Endometrial microvascular endothelial cells (primary cell): ENCODE measurements around the gene IL17C. TPM values are rescaled to one million over a fixed set of nuclear protein-coding genes. Genes with fewer than 3 reads are reported as not detected.
"Not testable (repeated sequence)": the region's sequence is repeated elsewhere in the genome, so short reads cannot be mapped to it uniquely, and the experiment has no call there.

Experiments used
- in situ Hi-C: cut with HindIII; loops from 2 replicates; pipeline ENCODE4 v1.10.0; 2017; ENCODE audit warnings: low sequenced_read_pairs, low pct_unique_long_range_greater_than_20kb; ENCODE audit errors: inconsistent ontology term
- total RNA-seq: library from RNA; depleted of rRNA; stranded (reverse); fragments of >200 nt; gene quantifications from one replicate; pipeline ENCODE4 v1.2.3, GENCODE V29; 2015; ENCODE audit errors: inconsistent ontology term

Gene IL17C
- total RNA-seq, 1 donor from 2014 or later: not detected

DNA sequence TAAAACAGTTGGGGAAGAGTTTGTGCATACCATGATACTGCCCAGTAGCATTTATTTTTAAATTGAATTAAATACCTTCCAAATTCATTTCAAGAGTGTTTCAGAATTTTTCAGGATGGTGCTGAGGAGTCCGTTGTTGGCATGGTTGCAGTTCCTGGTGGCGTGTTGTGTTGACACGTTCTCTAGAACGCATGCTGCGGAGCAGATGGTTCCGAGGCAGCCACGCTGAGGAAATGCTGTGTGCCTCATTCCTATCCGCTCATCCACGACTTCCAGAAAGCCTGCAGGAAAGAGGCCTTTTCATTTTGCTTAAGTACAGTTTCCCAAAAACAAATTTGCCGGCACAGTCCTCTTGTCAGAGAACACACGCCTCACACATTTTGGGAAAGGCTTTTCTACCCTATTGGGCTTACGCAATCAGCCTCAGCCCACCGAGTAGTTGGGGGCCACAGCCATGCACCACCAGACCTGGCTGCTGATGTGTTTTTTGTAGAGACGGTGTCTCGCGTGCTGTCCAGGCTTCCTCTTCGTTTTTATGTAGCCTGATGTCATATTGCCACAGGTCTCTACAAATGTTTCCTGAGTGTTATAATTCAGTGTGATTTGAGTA, 32.1 kb upstream of the IL17C start:
- in situ Hi-C loops: no loop called here

DNA sequence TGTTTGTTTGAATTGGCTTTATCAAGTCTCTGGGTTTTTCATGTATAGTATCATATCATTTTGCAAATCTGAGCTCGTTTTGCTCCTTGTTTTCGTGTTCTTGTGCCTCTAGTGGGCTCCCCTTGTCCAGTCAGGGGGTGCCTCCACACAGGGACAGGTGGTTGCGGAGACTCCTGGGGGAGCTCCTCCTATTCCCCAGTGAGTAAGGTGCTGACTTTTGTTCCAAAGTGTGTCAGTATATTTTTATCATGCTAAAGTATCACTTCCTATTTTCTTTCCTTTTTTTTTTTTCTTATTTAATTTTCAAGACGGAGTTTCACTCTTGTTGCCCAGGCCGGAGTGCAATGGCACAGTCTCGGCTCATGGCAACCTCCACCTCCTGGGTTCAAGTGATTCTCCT, 30.3 kb upstream of the IL17C start:
- in situ Hi-C loops: no loop called here

DNA sequence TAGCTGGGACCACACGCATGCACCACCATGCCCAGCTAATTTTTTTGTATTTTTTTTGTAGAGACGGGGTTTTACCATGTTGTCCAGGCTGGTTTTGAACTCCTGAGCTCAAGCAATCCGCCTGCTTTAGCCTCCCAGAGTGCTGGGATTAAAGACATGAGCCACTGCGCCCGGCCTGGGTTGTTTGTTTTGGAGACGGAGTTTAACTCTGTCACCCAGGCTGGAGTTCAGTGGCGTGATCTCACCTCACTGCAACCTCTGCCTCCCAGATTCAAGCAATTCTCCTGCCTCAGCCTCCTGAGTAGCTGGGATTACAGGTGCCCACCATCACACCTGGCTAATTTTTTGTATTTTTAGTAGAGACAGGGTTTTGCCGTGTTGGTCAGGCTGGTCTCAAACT, 28.9 kb upstream of the IL17C start:
- in situ Hi-C loops: not testable (repeated sequence)

DNA sequence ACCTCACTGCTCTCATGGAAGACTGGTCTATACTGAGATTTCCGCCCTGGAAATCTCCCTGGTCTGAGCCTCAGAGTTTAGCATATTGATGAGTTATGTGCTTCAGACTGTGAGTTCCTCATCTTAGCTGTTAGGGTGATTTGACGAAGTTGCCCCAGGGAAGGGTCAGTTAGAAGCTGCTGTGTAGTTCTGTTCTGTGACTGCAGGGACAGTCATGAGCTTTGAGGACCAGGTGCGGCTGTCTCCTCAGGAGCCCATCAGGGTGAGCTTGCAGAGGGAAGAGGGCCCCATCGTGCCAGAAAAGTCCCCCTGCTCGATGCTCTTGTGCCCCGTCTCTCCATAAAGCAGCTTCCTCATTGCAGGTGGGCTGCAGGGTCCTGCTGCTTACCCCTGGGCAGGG, 28.3 kb upstream of the IL17C start:
- in situ Hi-C loops: no loop called here

DNA sequence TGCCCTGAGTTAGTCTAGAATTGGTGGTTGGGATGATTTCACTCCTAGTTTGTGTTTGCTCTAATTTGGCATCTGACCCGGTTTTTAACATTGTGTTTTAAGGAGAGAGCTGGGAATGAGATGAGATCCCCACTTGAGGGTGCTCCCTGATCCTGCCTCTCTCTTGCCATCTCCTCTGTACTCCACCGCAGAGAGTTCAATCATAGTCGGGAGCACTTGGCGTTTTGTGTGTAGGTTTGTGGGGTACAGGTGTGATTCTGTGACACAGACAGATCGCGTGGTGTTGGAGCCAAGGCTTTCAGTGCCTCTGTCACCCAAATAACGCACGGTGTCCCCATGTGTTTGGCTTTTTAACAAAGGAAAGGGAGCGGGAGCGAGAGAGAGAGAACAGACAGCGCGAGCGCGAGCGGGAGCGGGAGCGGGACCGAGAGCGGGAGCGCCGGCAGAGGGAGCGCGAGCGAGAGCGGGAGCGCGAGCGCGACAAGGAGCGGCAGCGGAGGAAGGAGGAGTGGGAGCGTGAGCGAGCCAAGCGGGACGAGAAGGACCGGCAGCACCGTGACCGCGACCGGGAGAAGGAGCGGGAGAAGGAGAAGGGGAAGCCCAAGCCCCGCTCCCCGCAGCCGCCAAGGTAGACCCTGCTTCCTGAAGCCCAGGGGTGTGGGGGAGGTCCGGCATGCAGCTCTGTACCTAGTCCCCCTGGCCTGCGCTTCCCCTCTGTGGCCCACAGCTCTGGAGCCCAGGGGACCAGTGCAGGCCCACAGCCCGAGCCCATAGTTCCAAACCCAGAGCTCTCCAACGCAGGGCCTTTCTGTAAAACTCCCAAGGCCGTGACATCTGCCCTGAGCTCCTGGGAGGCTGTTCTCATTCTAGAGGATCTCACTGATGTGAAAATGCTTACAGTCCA, 27.2 kb upstream of the IL17C start:
- in situ Hi-C loops: no loop called here

DNA sequence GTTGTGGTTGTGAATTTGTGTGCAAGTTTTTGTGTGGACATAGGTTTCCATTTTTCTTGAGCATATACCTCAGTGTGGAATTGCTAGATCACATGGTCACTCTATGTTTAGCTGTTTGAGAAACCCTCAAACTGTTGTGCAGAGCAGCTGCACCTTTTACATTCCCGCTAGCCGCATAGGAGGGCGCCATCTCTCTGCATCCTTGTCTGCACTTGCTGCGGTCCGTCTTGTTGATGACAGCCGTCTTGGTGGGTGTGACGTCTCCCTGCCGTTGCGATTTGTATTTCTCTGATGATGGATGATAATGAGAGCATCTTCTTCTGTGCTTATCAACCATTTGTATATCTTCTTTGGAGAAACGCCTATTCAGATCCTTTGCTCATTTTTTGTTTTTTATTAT, 25.1 kb upstream of the IL17C start:
- in situ Hi-C loops: no loop called here

DNA sequence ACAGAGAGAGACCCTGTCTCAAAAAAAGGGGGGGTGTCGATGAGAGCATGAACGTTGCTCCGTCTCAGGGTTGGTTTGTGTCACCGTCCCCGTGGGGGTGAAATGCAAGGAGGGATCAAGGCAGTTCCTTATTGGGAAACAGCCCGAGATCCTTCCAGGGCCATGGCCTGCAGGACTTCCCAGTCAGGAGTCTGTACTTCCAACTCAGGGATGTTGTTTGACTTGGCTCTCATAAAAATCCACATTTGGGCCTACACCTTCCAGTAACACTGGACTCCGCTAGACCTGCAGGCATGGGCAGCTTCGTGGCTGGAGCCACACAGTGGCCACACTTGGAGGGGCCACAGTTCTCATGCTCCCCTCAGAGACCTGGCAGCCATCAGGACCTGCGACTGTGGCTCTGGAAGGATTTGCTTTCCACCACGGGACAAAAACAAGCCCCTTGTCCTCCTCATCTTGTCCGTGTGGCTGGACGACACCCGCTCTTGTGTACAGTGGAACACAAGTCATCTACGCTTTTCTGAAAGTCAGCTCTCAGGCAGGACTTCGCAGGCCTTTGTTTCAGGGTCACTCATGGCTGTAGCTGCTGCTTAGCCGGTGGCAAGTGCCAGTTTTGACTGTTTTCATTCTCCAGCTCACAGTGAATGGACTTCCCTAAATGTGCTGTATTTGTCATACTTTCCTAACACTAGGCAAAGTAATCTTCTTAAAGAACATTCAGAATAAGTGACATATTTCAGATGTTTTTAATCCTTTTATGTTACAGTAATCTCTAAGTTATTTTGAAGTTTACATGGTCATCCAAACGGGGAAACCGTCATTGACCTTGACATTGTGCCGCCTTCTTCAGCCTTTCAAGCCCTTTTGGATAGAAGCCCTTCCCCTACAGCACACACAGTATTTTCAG, 24.2 kb upstream of the IL17C start:
- in situ Hi-C loops: no loop called here

DNA sequence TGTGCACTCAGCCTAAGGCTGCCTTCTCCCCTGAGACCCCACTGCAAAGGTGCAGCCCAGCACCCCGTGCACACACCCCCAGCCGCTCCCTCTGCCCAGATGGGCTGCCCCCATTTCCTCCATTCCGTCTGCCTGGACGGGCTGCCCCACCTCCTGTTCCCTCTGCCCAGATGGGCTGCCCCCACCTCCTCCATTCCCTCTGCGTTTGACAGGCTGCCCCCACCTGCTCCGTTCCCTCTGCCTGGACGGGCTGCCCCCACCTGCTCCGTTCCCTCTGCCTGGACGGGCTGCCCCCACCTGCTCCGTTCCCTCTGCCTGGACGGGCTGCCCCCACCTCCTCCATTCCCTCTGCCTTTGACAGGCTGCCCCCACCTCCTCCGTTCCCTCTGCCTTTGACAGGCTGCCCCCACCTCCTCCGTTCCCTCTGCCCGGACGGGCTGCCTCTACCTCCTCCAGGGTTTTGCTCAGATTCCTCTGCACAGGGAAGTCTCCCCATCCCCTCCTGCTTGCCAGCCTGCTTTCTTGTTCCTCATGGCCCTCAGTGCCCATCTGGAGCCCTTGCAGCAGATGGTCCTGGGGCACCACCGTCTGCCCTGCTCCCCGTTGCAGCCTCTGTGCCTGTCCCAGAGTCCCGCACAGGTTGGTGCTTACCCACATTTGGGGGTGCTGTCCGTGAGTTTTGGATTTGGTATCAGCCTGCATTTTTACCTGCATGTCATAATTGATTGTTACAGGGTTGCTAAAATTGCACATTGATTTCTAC, 23.4 kb upstream of the IL17C start:
- in situ Hi-C loops: no loop called here

DNA sequence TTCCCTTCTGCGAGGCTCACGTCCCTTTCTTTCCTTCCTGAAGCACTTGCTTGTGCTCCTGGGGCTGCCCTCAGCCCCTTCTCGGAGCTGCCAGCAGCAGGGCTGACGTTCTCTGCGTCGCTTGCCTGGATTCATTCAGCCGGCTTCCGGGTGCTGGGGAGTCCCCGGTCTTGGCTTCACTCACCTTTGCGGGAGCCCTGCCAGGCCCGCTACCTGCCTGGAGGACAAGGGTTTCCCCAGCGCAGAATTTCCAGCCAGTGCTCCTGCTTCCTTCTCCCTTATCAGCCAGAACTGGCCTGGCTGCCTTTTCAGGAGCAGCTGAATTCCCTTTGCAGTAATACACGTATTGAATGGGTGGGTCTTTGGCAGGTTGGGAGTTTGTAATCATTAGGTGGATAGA, 22.1 kb upstream of the IL17C start:
- in situ Hi-C loops: no loop called here

DNA sequence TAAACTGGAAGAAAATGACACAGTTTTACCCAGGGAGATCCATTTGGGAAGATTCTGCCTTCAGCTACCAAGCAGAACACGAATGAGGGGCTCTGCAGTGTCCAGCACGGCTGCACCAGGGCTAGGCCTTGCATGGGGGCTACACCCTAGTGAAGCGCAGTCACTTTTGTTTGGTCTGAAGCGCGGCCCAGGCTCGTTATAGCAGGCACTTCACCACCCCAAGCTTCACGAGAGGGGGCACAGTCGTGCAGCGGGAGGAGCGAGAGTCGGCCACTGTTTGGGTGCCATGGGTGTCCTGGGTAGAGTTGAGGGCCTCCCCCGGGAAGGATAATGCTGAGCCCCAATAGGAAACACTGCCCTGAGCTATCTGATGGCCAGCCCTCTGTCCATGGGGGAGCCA, 21.6 kb upstream of the IL17C start:
- in situ Hi-C loops: no loop called here

DNA sequence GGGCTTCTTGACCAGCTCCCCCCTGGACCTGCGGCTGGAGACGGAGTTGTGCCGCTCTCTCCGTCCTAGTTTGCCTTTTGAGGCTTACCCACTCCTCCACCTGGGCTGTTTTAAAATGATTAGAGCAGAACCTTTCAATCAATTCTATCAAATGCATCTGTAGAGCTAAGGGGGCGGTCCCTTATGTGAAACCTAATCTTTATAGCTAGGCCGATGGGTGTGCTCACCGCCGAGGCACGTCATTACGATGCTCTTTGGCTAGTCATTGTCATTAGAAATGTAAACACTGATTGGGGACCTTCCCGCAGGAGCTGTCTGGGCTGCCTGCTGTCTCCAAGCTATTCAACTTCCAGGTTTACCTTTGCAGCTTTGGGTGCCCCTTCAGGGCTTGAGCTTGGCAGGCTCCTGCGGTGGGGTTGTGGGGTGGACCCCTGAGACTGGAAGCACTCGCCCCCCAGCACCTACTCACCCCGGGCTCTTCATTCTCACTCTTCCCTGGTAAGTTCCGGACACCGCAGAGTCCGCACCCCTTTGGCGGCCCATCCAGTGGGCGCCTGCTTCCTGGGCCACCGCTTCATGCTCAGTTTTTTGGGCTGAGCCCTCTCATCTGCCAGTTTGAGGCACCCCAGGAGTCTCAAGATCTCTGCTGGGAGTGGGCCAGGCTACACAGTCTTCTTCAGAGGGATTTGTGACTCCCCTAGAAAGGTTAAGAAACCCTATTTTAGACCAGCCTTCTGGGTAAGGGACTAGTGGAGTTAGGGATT, 20.9 kb upstream of the IL17C start:
- in situ Hi-C loops: no loop called here

DNA sequence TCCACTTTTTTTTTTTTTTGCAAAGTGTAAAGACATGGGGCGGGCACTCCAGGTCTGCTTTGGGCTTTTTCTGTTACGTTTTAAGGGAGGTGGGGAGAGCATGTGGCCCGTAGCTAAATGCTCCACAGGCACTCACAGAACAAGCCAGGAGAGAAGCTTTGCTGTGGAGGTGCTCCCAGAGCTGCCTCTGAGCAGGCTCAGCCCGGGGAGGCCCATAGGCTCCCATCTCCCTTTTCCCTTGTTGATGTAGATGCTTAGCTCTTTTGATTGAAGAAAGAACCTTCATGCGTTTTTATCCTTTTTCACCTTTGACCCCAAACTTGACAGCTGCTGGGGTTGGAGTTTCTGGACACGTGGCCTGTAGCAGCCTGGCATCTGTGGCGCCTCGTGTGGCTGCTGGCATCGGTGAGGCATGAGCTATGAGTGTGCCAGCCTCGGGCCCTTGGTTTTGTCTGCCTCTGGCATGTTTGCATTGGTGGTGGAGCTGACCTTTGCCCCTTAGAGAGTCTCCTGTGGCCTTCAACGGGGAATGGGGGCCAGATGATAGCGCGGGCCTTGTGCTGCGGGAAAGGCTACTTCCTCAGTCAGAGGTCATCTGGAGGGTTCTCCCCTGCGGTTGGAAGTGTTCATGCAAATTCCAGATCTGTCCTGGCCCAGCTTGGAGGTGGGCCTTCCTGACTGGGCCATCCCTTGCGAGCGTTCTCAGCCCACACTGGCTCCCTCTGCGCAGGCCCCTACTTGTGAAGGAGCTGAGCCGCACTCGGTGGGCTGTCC, 20.0 kb upstream of the IL17C start:
- in situ Hi-C loops: no loop called here

DNA sequence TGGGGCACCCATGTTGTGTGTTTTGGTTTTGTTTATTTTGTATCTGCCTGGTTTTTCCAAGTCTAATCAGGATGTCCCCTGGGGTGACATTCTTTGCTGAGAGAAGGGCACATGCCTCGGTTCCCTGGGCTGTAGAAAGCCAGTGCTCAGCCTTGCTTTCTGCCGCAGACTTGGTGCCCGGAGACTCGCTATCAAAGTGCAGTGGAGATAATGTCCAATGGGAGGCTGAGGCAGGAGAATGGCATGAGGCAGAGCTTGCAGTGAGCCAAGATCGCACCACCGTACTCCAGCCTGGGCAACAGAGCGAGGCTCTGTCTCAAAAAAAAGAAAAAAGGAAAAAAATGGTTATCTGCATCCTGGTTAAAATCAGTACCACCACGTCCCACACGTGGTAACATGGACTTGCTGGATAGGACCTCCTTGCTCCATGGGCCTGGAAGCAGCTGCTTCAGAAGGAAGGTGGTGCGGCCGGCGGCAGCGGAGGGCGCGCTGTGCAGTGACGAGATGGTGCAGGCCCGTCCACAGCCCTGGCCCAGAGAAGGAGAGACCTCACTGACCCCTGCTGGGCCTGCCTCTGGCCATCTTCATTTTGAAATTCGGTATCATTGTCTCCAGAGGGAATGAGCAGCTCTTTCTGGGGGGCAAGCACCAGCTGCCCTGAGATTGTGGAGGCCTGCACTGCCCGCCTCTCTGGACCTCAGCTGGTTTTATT, 19.3 kb upstream of the IL17C start:
- in situ Hi-C loops: no loop called here

DNA sequence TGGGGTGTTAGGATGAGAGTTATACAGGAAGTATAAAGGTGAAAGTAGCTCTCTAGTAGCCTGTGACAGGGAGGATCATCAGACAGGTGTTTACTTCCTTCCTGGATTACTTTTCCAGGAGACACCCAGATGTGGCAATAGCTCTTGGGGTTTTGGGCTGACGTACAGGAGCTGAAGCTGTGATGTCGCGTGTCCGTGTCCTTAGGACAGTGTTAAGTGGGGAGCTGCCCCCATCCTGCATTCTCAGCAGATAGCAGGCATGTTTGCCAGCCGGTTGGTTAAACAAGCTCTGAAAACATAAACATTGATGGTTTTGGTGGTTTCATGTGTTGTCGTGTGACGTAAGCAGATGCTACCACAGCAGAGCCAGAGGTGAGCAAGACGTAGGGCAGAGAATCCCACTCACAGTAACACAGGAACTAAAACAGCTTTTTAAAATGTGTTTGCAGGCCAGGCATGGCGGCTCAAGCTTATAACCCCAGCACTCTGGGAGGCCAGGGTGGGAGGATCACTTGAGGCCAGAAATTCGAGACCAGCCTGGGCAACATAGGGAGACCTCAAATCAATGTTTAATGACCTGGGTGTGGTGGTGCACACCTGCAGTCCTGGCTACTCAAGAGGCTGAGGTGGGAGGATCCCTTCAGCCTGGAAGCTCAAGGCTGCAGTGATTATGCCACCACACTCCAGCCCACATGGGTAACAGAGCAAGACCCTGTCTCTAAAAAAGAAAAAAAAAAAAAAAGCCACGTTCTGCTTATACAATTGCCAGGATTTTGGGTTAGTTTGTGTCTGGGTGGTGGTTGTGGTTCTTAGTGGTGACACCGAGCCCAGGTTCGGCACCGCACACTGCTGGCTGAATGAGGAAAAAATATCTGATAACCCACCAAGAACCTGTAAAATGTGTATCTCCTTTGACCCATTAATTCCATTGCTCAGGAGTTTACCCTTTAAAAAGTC, 18.2 kb upstream of the IL17C start:
- in situ Hi-C loops: no loop called here

DNA sequence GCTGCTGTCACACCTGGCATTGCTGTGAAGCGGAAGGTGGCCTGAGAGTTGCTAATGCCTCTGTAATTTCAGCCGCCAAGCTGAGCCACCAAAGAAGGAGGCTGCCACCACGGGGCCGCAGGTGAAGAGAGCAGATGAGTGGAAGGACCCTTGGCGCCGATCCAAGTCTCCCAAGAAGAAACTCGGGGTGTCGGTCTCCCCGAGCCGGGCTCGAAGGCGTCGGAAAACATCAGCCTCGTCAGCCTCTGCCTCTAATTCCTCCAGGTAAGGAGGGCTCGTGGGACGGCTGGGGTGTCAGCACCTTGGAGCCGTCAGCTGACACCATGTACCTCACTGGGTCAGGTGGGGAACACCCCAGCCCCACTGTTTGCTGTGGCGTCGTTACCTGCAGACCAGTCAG, 16.2 kb upstream of the IL17C start:
- in situ Hi-C loops: no loop called here

DNA sequence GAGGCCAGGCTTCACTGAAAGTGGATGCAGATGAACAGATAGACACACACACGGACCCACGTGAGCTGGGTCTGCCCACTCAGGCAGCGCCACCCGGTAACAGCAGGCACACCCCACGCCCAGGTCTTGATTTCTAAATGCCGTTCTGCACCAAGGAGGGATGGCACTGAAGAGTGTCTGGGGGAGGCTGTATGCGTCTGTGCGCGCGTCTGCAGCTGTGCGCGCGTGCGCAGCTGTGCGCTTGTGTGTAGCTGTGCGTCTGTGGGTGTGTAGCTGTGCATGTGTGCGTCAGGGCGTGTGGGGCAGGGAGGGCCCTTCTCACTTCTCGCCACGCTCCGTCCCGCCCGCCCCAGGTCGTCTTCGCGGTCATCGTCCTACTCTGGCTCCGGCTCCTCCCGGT, 15.5 kb upstream of the IL17C start:
- in situ Hi-C loops: no loop called here
